Measurements from ENCODE around the gene GDPD2. TPM values are rescaled to one million over a fixed set of nuclear protein-coding genes. Genes with fewer than 3 reads are reported as not detected.
"Not testable (repeated sequence)": the region's sequence is repeated elsewhere in the genome, so short reads cannot be mapped to it uniquely, and the experiment has no call there.

Gene GDPD2, protein sequence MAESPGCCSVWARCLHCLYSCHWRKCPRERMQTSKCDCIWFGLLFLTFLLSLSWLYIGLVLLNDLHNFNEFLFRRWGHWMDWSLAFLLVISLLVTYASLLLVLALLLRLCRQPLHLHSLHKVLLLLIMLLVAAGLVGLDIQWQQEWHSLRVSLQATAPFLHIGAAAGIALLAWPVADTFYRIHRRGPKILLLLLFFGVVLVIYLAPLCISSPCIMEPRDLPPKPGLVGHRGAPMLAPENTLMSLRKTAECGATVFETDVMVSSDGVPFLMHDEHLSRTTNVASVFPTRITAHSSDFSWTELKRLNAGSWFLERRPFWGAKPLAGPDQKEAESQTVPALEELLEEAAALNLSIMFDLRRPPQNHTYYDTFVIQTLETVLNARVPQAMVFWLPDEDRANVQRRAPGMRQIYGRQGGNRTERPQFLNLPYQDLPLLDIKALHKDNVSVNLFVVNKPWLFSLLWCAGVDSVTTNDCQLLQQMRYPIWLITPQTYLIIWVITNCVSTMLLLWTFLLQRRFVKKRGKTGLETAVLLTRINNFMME
- total RNA-seq, result under 1 TPM in 1 of 2 donors, not detected in 1; 0.12 TPM

DNA sequence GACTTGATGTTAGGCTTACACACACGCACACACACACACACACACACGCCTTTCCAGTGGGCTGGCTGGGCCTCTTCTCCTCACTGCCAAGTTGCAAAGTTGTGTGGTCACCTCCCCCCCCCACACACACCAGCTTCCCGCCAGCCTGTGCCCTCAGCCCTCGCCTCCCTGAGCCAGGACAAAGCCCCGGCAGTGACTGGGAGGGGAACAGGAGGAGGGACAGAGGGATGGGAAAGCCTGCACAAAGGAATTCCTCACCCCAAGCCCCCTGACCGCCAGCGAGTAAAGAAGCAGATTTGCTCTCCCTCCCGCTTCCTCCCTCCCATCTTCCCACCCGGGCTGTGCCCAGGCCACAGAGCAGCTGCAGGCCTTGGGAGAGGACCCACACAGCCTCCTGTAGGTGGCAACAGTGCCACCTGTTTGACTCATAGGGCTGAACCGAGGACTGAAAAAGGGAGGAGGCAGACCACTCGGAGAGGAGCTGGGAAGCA is at the start of gene GDPD2:
Gene GDPD2, plus strand, starts transcription at position 464 of the 491 bp plus-strand sequence. CDS start 1,671 bp downstream, outside the sequence.
- Mint-ChIP-seq H3K27ac (no peak within 1 kb of the TSS), H3K4me1 (ENCODE audit: low read depth) (no peaks in the 10 kb centered on the region), H3K36me3 (ENCODE audit: insufficient read depth in 2 of 2) (no peaks in the 10 kb centered on the region), H3K9me3 (no peaks in the 10 kb centered on the region), H3K4me3 (no peak within 1 kb of the TSS), H3K27me3 (ENCODE audit: low read depth) (peaks cover under 1% of the 10 kb centered on the region)
- DNase-seq (no peak), ATAC-seq (replicated peaks in 1 of 2) (peak in 1 of 2 donors; percentile 35)

DNA sequence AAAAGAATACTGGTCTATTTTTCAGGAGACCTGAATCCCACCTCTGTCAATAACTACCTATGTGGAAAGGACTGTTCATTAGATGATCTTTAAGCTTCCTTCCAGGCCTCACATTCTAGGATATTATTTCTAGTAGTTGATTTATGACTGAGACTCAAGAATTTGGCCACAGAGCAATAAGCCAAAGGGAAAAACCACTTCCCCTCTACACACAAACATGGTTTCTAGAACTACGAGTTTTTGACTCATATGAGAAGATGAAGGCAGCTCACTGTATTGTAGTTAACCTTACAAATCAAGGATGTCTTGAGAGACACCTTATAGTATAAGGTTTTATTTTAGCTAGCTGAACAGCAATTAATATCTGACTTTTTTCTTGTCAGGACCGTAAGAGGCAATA is 36.9 kb upstream of the GDPD2 start:
- DNase-seq, result no peak
- no peaks in the 10 kb centered on the region for H3K4me1 Mint-ChIP-seq (ENCODE audit: low read depth)
- H3K27me3 Mint-ChIP-seq (ENCODE audit: low read depth), result peaks cover 12% of the 10 kb centered on the region
- H3K27ac Mint-ChIP-seq, result no peak overlapping the region
- H3K36me3 Mint-ChIP-seq (ENCODE audit: insufficient read depth in 2 of 2), result peaks cover 0 to 10% of the 10 kb centered on the region in 2 donors
- no peaks in the 10 kb centered on the region for H3K9me3 Mint-ChIP-seq
- no peak for ATAC-seq (replicated peaks in 1 of 2)
- no peak overlapping the region for H3K4me3 Mint-ChIP-seq

DNA sequence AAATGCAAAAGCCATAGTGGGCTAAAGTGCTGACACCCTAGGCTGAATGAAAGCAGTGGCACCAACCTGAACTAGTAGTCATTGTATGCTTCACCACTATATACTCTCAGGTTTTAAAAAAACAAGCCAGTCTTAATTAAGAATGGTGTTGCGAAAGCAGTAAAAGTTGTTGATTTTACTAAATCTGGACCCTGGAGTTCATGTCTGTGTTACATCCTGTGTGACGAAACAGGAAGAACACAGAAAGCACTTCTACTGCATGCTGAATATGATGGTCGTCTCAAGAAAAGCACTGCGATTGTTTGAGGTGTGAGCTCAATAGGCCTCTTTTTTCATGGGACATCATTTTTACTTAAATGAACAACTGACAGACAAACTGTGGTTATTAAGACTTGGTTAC is 24.2 kb upstream of the GDPD2 start:
- ATAC-seq (replicated peaks in 1 of 2), result peak in 1 of 2 donors; percentile 56
- H3K27ac Mint-ChIP-seq, result peak overlapping the region; percentile 24
- H3K4me3 Mint-ChIP-seq, result no peak overlapping the region
- peaks cover 5% of the 10 kb centered on the region for H3K27me3 Mint-ChIP-seq (ENCODE audit: low read depth)
- no peaks in the 10 kb centered on the region for H3K9me3 Mint-ChIP-seq
- no peak for DNase-seq
- peaks cover 6 to 15% of the 10 kb centered on the region in 2 donors for H3K36me3 Mint-ChIP-seq (ENCODE audit: insufficient read depth in 2 of 2)
- no peaks in the 10 kb centered on the region for H3K4me1 Mint-ChIP-seq (ENCODE audit: low read depth)

DNA sequence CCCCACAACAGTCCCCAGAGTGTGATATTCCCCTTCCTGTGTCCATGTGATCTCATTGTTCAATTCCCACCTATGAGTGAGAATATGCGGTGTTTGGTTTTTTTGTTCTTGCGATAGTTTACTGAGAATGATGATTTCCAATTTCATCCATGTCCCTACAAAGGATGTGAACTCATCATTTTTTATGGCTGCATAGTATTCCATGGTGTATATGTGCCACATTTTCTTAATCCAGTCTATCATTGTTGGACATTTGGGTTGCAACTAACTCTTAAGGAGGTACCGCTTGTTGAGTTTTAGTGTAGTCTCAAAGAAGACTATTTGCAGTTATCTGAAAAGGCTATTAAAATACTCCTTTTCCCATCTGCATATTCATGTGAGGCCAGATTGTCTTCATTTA is 22.9 kb upstream of the GDPD2 start:
- peaks cover 6 to 16% of the 10 kb centered on the region in 2 donors for H3K36me3 Mint-ChIP-seq (ENCODE audit: insufficient read depth in 2 of 2)
- H3K4me3 Mint-ChIP-seq; ATAC-seq (replicated peaks in 1 of 2); H3K27ac Mint-ChIP-seq; H3K4me1 Mint-ChIP-seq (ENCODE audit: low read depth); H3K9me3 Mint-ChIP-seq; H3K27me3 Mint-ChIP-seq (ENCODE audit: low read depth); DNase-seq: not testable (repeated sequence)

DNA sequence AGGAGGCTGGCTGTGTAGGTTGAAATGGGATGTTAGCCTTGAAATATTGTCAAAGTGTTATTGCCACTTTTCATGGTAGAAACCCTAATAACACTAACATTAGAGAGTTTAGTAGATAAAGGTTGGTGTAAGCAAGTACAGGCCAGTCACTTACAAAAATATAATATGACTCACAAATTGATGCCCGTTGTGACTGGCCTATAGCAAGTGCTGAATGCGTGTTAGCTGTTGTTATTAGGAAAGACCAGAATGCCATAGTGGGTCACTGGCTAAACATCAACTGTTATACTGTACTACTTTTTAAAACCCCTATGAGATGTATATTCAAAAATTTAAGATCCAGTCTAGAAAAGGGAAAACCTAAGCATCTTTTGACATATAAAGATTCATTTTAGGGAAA is 20.4 kb upstream of the GDPD2 start:
- ATAC-seq (replicated peaks in 1 of 2) (no peak), DNase-seq (no peak)
- Mint-ChIP-seq H3K4me1 (ENCODE audit: low read depth) (no peaks in the 10 kb centered on the region), H3K4me3 (no peak overlapping the region), H3K27ac (no peak overlapping the region), H3K27me3 (ENCODE audit: low read depth) (no peaks in the 10 kb centered on the region), H3K9me3 (no peaks in the 10 kb centered on the region), H3K36me3 (ENCODE audit: insufficient read depth in 2 of 2) (peaks cover 2 to 9% of the 10 kb centered on the region in 2 donors)

DNA sequence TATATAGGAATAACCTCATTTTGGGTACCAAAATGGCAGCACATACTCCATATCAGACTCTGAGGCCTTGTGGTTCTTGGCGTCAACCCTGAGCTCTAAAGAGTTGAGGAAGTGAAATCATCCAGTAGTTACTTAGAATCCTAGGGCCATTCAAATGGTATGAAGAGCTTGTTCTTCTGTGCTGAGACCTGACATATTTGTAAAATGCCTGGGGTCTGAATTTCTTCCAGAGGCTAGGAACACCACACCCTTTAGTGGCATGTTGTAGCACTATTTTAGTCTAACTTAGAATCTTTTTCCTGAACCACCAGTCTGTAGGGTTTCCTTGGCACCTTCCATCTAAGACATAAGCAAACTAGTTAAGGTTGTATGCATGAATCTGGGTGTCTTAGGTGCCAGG is 18.1 kb upstream of the GDPD2 start:
- Mint-ChIP-seq H3K4me3 (no peak overlapping the region), H3K9me3 (no peaks in the 10 kb centered on the region), H3K27ac (no peak overlapping the region), H3K27me3 (ENCODE audit: low read depth) (no peaks in the 10 kb centered on the region), H3K4me1 (ENCODE audit: low read depth) (no peaks in the 10 kb centered on the region), H3K36me3 (ENCODE audit: insufficient read depth in 2 of 2) (peaks cover 4 to 7% of the 10 kb centered on the region in 2 donors)
- DNase-seq (no peak), ATAC-seq (replicated peaks in 1 of 2) (no peak)

DNA sequence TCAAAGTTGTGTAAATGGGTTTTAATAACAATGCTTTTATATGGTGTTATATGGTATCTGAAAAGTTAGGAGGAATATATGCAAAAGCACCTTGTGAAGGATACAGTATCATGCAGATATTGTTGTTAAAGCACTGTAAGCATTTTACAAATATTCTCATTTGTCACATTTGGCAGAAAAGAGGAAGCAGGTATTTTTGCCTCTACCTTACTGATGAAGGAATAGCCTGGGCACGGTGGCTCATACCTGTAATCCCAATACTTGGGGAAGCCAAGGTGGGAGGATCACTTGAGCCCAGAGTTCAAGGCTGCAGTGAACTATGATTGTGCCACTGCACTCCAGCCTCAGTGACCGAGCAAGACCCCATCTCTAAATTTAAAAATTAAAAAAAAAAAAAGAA is 12.2 kb upstream of the GDPD2 start:
- Mint-ChIP-seq H3K4me1 (ENCODE audit: low read depth) (no peaks in the 10 kb centered on the region), H3K4me3 (no peak overlapping the region), H3K27ac (no peak overlapping the region), H3K9me3 (no peaks in the 10 kb centered on the region), H3K27me3 (ENCODE audit: low read depth) (no peaks in the 10 kb centered on the region), H3K36me3 (ENCODE audit: insufficient read depth in 2 of 2) (peaks cover 2 to 3% of the 10 kb centered on the region in 2 donors)
- no peak for DNase-seq
- ATAC-seq (replicated peaks in 1 of 2), result no peak

DNA sequence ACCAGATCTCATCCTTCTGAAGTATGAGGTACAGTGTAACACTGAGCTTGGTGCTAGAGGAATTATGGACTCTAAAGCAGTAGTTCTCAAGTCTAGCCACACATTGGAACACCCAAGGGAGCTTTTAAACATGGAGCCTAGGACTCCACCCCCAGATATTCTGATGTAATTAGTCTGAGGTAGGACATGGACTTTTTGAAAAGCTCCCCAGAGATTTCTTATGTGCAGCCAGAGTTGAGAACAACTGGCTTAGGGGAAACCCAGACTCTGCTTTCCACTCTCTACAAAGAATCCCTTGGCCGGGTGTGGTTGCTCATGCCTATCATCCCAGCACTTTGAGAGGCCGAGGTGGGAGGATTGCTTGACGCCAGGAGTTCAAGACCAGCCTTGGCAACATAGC is 11.6 kb upstream of the GDPD2 start:
- H3K27me3 Mint-ChIP-seq (ENCODE audit: low read depth), result no peaks in the 10 kb centered on the region
- ATAC-seq (replicated peaks in 1 of 2) (no peak), DNase-seq (no peak)
- no peaks in the 10 kb centered on the region for H3K9me3 Mint-ChIP-seq
- H3K36me3 Mint-ChIP-seq (ENCODE audit: insufficient read depth in 2 of 2), result peaks cover 0 to 3% of the 10 kb centered on the region in 2 donors
- H3K4me1 Mint-ChIP-seq (ENCODE audit: low read depth), result no peaks in the 10 kb centered on the region
- no peak overlapping the region for H3K27ac Mint-ChIP-seq
- H3K4me3 Mint-ChIP-seq, result no peak overlapping the region

DNA sequence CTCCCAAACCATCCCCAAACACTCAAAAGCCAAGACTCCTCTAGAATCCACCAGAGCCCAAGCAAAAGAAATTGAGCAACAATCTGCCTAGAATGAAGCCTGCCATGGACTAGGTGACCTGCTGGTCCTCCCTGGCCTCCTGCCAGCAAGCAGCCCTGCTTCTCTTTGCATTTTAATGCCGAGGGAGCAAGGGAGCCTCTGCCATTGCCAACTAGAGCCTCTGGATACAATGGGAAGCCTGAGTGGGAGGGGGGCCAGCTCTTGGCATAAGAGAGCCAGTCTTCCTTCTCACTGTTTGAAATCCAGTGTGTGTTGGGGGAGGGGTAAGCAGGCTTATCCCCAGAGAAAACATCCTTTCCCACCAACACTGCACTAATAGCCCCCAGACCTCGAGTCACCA is 1.5 kb upstream of the GDPD2 start:
- ATAC-seq (replicated peaks in 1 of 2), result no peak
- H3K4me1 Mint-ChIP-seq (ENCODE audit: low read depth), result no peaks in the 10 kb centered on the region
- no peaks in the 10 kb centered on the region for H3K9me3 Mint-ChIP-seq
- no peaks in the 10 kb centered on the region for H3K36me3 Mint-ChIP-seq (ENCODE audit: insufficient read depth in 2 of 2)
- H3K4me3 Mint-ChIP-seq, result no peak overlapping the region
- no peaks in the 10 kb centered on the region for H3K27me3 Mint-ChIP-seq (ENCODE audit: low read depth)
- H3K27ac Mint-ChIP-seq, result no peak overlapping the region
- DNase-seq, result no peak

DNA sequence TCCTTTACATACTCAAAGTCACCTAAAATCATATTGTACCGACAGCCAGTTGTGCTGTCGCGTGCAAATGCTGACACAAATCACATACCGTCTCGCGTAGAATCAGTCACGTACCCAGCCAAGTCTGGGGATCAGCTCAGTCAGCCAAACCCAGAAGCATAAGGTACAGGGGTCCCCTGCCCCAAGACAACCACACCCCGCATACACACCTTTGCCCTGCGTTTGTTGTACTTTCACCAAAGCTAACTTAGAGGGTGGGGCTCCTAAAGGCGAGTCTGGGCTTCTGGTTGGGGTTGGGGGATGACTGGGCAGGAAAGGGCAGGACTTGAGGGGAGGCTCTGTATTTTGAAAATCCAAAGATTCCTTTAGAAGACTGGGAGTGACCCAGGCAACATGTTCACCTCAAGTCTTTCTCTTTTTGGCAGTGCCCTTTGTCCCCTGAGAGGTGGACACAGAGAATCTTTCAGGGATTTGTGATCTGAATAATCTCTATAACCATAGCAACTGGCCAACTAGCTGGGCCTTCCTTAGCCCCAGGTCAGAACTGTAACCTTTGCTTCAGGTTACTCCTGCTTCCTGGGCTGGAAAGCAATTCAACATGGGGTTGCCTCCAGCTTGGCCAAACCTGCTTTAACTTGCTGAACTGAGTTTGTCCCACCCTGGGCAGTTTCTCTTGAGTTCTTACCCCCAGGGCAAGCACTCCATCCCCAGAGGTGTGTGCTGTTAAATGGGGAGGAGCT is 992 bp downstream of the GDPD2 start:
- Mint-ChIP-seq H3K27me3 (ENCODE audit: low read depth) (peaks cover 12% of the 10 kb centered on the region), H3K27ac (no peak overlapping the region), H3K4me1 (ENCODE audit: low read depth) (no peaks in the 10 kb centered on the region), H3K36me3 (ENCODE audit: insufficient read depth in 2 of 2) (no peaks in the 10 kb centered on the region), H3K4me3 (no peak overlapping the region), H3K9me3 (no peaks in the 10 kb centered on the region)
- ATAC-seq (replicated peaks in 1 of 2) (no peak), DNase-seq (no peak)

DNA sequence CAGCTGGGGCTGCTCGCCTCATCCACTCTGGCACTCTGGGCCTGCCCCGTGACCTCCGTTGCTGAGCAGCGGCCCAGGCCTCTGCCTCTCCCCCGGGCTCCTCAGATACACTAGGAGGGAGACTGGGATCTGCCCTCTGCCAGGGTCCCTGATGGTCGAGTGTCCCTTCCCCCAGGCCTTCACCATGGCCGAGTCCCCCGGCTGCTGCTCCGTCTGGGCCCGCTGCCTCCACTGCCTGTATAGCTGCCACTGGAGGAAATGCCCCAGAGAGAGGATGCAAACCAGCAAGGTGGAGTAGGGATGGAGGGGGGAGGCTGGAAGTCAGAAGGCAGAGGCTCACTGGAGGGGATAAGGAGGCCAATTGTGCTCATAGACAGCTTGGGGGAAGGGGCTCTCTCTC is 1.7 kb downstream of the GDPD2 start:
- Mint-ChIP-seq H3K27me3 (ENCODE audit: low read depth) (peaks cover 15% of the 10 kb centered on the region), H3K27ac (no peak overlapping the region), H3K36me3 (ENCODE audit: insufficient read depth in 2 of 2) (no peaks in the 10 kb centered on the region), H3K9me3 (no peaks in the 10 kb centered on the region), H3K4me3 (no peak overlapping the region), H3K4me1 (ENCODE audit: low read depth) (no peaks in the 10 kb centered on the region)
- ATAC-seq (replicated peaks in 1 of 2) (no peak), DNase-seq (no peak)

DNA sequence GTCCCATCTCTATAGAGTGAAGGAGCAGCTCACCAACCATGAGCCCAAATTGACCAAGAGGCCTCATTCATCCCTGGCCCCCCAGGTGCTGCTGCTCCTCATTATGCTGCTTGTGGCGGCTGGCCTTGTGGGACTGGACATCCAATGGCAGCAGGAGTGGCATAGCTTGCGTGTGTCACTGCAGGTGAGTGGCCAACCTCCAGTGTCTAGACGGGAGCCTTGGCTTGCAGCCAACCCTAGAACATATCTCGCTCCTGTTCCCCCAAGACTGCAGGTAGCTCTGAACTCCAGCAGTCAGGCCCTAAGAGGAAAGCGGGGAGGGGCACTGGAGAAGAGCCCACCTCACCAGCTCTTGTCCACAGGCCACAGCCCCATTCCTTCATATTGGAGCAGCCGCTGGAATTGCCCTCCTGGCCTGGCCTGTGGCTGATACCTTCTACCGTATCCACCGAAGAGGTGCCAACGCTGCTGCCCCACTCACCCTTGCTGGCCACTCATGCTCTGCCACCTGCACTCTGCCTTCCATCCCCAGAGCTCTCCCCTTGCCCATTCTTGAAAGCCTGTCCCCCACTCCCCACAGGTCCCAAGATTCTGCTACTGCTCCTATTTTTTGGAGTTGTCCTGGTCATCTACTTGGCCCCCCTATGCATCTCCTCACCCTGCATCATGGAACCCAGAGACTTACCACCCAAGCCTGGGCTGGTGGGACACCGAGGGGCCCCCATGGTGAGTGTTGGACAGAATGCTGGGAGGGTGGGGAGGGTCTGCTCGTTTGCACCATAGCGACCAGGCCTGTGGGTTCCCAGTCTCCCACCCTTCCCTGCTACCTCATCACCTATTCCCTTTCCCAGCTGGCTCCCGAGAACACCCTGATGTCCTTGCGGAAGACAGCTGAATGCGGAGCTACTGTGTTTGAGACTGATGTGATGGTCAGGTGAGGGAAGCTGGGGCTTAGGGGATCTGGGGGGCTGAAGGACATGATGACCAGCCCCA is 3.5 kb downstream of the GDPD2 start:
- Mint-ChIP-seq H3K27me3 (ENCODE audit: low read depth) (peaks cover 22% of the 10 kb centered on the region), H3K9me3 (no peaks in the 10 kb centered on the region), H3K4me3 (no peak overlapping the region), H3K36me3 (ENCODE audit: insufficient read depth in 2 of 2) (no peaks in the 10 kb centered on the region), H3K27ac (no peak overlapping the region), H3K4me1 (ENCODE audit: low read depth) (no peaks in the 10 kb centered on the region)
- ATAC-seq (replicated peaks in 1 of 2) (no peak), DNase-seq (no peak)
